Ishikawa (cell line): ENCODE data around the gene ZCCHC3.

ENCODE experiments used
- CEBPB ChIP-seq: IDR thresholded peaks from 2 replicates; pipeline ENCODE4 v1.6.1; 2012
- CREB1 ChIP-seq: IDR thresholded peaks from 2 replicates; pipeline ENCODE4 v1.6.1; 2012; ENCODE audit warnings: low read depth
- EGR1 ChIP-seq: IDR thresholded peaks from 2 replicates; pipeline ENCODE4 v1.6.1; 2012
- EP300 ChIP-seq: IDR thresholded peaks from 2 replicates; pipeline ENCODE4 v1.6.1; 2012; ENCODE audit warnings: borderline replicate concordance
- FOXM1 ChIP-seq: IDR thresholded peaks from 2 replicates; pipeline ENCODE4 v1.6.1; 2012; ENCODE audit warnings: low read depth, borderline replicate concordance
- MAX ChIP-seq: IDR thresholded peaks from 2 replicates; pipeline ENCODE4 v1.6.1; 2012
- NFIC ChIP-seq: IDR thresholded peaks from 2 replicates; pipeline ENCODE4 v1.6.1; 2012
- RAD21 ChIP-seq: IDR thresholded peaks from 2 replicates; pipeline ENCODE4 v1.6.1; 2012; ENCODE audit warnings: low read depth
- REST ChIP-seq: IDR thresholded peaks from 2 replicates; pipeline ENCODE4 v1.6.1; 2012; ENCODE audit warnings: low read depth, mild to moderate bottlenecking
- TAF1 ChIP-seq: IDR thresholded peaks from 2 replicates; pipeline ENCODE4 v1.6.1; 2012; ENCODE audit warnings: low read depth, mild to moderate bottlenecking
- TCF12 ChIP-seq: IDR thresholded peaks from 2 replicates; pipeline ENCODE4 v1.6.1; 2012; ENCODE audit warnings: low read depth
- TEAD4 ChIP-seq: IDR thresholded peaks from 2 replicates; pipeline ENCODE4 v1.6.1; 2012
- USF1 ChIP-seq: IDR thresholded peaks from 2 replicates; pipeline ENCODE4 v1.6.1; 2012
- YY1 ChIP-seq: IDR thresholded peaks from 2 replicates; pipeline ENCODE4 v1.6.1; 2012; ENCODE audit warnings: low read depth
- ZBTB7A ChIP-seq: IDR thresholded peaks from 2 replicates; pipeline ENCODE4 v1.6.1; 2012; ENCODE audit warnings: low read depth

The ZCCHC3 gene

GRCh38 chr20:290084-290831 lies 7.1 kb upstream of the ZCCHC3 start, which contains the start of gene C20orf96:
C20orf96 (minus strand) TSS chr20:290750; CDS start chr20:290610, 140 bp downstream.
- TF ChIP-seq ZBTB7A, result no peak
- TF ChIP-seq FOXM1, result no peak
- 0 out of 2 replicates have a peak, but pooled peaks have one; percentile 47 for TF ChIP-seq TCF12
- peak; percentile 64 for TF ChIP-seq TAF1
- TF ChIP-seq TEAD4, result no peak
- peak; percentile 67 for TF ChIP-seq MAX

- TF ChIP-seq CREB1, result no peak
- no peak for TF ChIP-seq EGR1
- TF ChIP-seq CEBPB, result no peak
- no peak for TF ChIP-seq YY1
- no peak for TF ChIP-seq TAF1
- TF ChIP-seq TCF12, result no peak
- TF ChIP-seq EP300, result no peak
- no peak for TF ChIP-seq NFIC
- TF ChIP-seq USF1, result no peak
- TF ChIP-seq REST, result no peak
- TF ChIP-seq TEAD4, result no peak
- TF ChIP-seq FOXM1, result no peak
- TF ChIP-seq RAD21, result no peak
- TF ChIP-seq MAX, result no peak
- no peak for TF ChIP-seq ZBTB7A
These were observed 2.8 kb upstream of the ZCCHC3 start for GRCh38 chr20:294602-295001.

GRCh38 chr20:295804-296203 lies 1.6 kb upstream of the ZCCHC3 start:
- TF ChIP-seq NFIC (no peak), EP300 (no peak), CEBPB (no peak), FOXM1 (no peak), ZBTB7A (no peak), TEAD4 (no peak), USF1 (no peak), EGR1 (no peak), YY1 (no peak), MAX (no peak), TCF12 (no peak), TAF1 (no peak), CREB1 (no peak), RAD21 (no peak), REST (no peak)

- TF ChIP-seq NFIC, result no peak
- TF ChIP-seq MAX, result peak; percentile 58
- TF ChIP-seq YY1, result peak; percentile 51
- TF ChIP-seq TAF1, result peak; percentile 59
- TF ChIP-seq EP300, result no peak
- TF ChIP-seq CEBPB, result no peak
- TF ChIP-seq USF1, result 0 out of 2 replicates have a peak, but pooled peaks have one; percentile 1
These were observed 780 bp downstream of the ZCCHC3 start for GRCh38 chr20:297925-298775.
